ENCODE results near the gene FDXR. TPM values are rescaled to one million over a fixed set of nuclear protein-coding genes. Genes with fewer than 3 reads are reported as not detected.

The FDXR gene
- polyA plus RNA-seq, 3 donors, result 2.5 to 7.3 (median 6.2) TPM

GRCh38 chr17:74863420-74864296, 9.1 kb downstream of the FDXR start:
- no peak overlapping the region for H3K27ac ChIP-seq (ENCODE audit: low read depth in 1 of 2, low read length in 2 of 2)
- Mint-ChIP-seq H3K9me3 (peaks cover 0 to 26% (median 6%) of the 10 kb centered on the region in 7 donors), H3K4me1 (peaks cover 27% of the 10 kb centered on the region), H3K27ac (no peak overlapping the region), H3K36me3 (peaks cover 16 to 19% of the 10 kb centered on the region in 2 donors), H3K4me3 (no peak overlapping the region), H3K27me3 (ENCODE audit: low read depth in 3 of 3) (peaks cover 32 to 49% (median 46%) of the 10 kb centered on the region in 3 donors)
- H3K9ac ChIP-seq (ENCODE audit: insufficient read depth, low read length, poor library complexity, severe bottlenecking), result no peak overlapping the region
- DNase-seq, result no peak
- peaks cover 27 to 38% of the 10 kb centered on the region in 2 donors for H3K27me3 ChIP-seq (ENCODE audit: control insufficient read depth in 2 of 2, insufficient read depth in 2 of 2, low read length in 2 of 2)
- peaks cover 0 to 9% of the 10 kb centered on the region in 2 donors for H3K9me3 ChIP-seq (replicated peaks in 1 of 2; ENCODE audit: control insufficient read depth in 1 of 2, insufficient read depth in 1 of 2, low read length in 2 of 2)
- H2AFZ ChIP-seq (ENCODE audit: insufficient read depth, low read depth, low read length, poor library complexity, severe bottlenecking), result no peak overlapping the region
- 94% methylated on average over 21 of the region's 25 CpGs for WGBS (ENCODE audit: insufficient coverage)
- H3K36me3 ChIP-seq (replicated peaks in 1 of 2; ENCODE audit: control insufficient read depth in 1 of 2, insufficient read depth in 2 of 2, low read length in 2 of 2), result no peaks in the 10 kb centered on the region
- H3K79me2 ChIP-seq (ENCODE audit: insufficient read depth, low read length), result no peaks in the 10 kb centered on the region
- intact Hi-C loops (cut with micrococcal nuclease), result loop anchor here (2.0 to 10.0 kb wide), 6 partner anchors 71 to 489 kb away; no protein-coding TSS in a partner anchor
- no peak overlapping the region for H3K4me2 ChIP-seq (replicated peaks; ENCODE audit: extremely low read depth, low read length, poor library complexity, severe bottlenecking)
- H4K20me1 ChIP-seq (ENCODE audit: insufficient read depth, low read length), result no peaks in the 10 kb centered on the region
- no peak overlapping the region for H3K4me3 ChIP-seq (replicated peaks in 1 of 3; ENCODE audit: low read depth in 2 of 3, low read length in 3 of 3)
- no peak for TF ChIP-seq CTCF (IDR thresholded peaks at IDR 0.05)
- peaks cover 23 to 31% of the 10 kb centered on the region in 2 donors for H3K4me1 ChIP-seq (ENCODE audit: control insufficient read depth in 1 of 2, insufficient read depth in 2 of 2, low read length in 2 of 2)

GRCh38 chr17:74862919-74863318, 9.9 kb downstream of the FDXR start:
- intact Hi-C loops (cut with micrococcal nuclease), result loop anchor here (1.0 to 10.0 kb wide), 6 partner anchors 70 to 488 kb away; no protein-coding TSS in a partner anchor
- Histone ChIP-seq H3K27me3 (ENCODE audit: control insufficient read depth in 2 of 2, insufficient read depth in 2 of 2, low read length in 2 of 2) (peaks cover 31 to 45% of the 10 kb centered on the region in 2 donors), H2AFZ (ENCODE audit: insufficient read depth, low read depth, low read length, poor library complexity, severe bottlenecking) (no peak overlapping the region), H3K27ac (ENCODE audit: low read depth in 1 of 2, low read length in 2 of 2) (no peak overlapping the region), H3K4me3 (replicated peaks in 1 of 3; ENCODE audit: low read depth in 2 of 3, low read length in 3 of 3) (no peak overlapping the region), H3K9ac (ENCODE audit: insufficient read depth, low read length, poor library complexity, severe bottlenecking) (no peak overlapping the region), H3K79me2 (ENCODE audit: insufficient read depth, low read length) (no peaks in the 10 kb centered on the region), H3K36me3 (replicated peaks in 1 of 2; ENCODE audit: control insufficient read depth in 1 of 2, insufficient read depth in 2 of 2, low read length in 2 of 2) (no peaks in the 10 kb centered on the region), H4K20me1 (ENCODE audit: insufficient read depth, low read length) (no peaks in the 10 kb centered on the region), H3K9me3 (replicated peaks in 1 of 2; ENCODE audit: control insufficient read depth in 1 of 2, insufficient read depth in 1 of 2, low read length in 2 of 2) (peaks cover 0 to 10% of the 10 kb centered on the region in 2 donors), H3K4me1 (ENCODE audit: control insufficient read depth in 1 of 2, insufficient read depth in 2 of 2, low read length in 2 of 2) (peaks cover 23 to 31% of the 10 kb centered on the region in 2 donors), H3K4me2 (replicated peaks; ENCODE audit: extremely low read depth, low read length, poor library complexity, severe bottlenecking) (no peak overlapping the region)
- DNase-seq, result no peak
- Mint-ChIP-seq H3K9me3 (peaks cover 0 to 28% (median 8%) of the 10 kb centered on the region in 7 donors), H3K4me1 (peaks cover 27% of the 10 kb centered on the region), H3K27me3 (ENCODE audit: low read depth in 3 of 3) (peaks cover 38 to 53% (median 52%) of the 10 kb centered on the region in 3 donors), H3K36me3 (peaks cover 16 to 18% of the 10 kb centered on the region in 2 donors), H3K27ac (no peak overlapping the region), H3K4me3 (no peak overlapping the region)
- 86% methylated on average over 2 of the region's 6 CpGs for WGBS (ENCODE audit: insufficient coverage)
- TF ChIP-seq CTCF (IDR thresholded peaks at IDR 0.05), result no peak
